HEK293T (cell line): ENCODE measurements around the gene ELL2.

Experiments used
- CTCF ChIA-PET: fragments of 350-600 bp; formaldehyde crosslinking; extraction: SDS; loops from one replicate; lab custom pipeline; 2021; ENCODE audit warnings: antibody characterized with exemption, inconsistent platforms; lab: Yijun Ruan, JAX
- POLR2A ChIA-PET: fragments of 350-600 bp; formaldehyde crosslinking; extraction: SDS; loops from one replicate; lab custom pipeline; 2020; ENCODE audit warnings: antibody characterized with exemption, inconsistent platforms; lab: Yijun Ruan, JAX
- DNase-seq: peaks from one replicate; pipeline ENCODE4 v3.0.0; 2012; ENCODE audit warnings: mixed read lengths; ENCODE audit errors: extremely low spot score
- ARNT ChIP-seq: fragments of 450-650 bp; IDR thresholded peaks from 2 replicates; pipeline ENCODE4 v1.6.1; 2017; ENCODE audit warnings: mild to moderate bottlenecking
- BHLHE40 ChIP-seq: fragments of 450-650 bp; IDR thresholded peaks from 2 replicates; pipeline ENCODE4 v1.6.1; 2016; ENCODE audit warnings: mild to moderate bottlenecking, moderate library complexity, borderline replicate concordance
- CTBP1 ChIP-seq: fragments of 450-650 bp; IDR thresholded peaks from 2 replicates; pipeline ENCODE4 v1.6.1; 2016; ENCODE audit warnings: borderline replicate concordance
- ELF4 ChIP-seq: fragments of 450-650 bp; IDR thresholded peaks from 2 replicates; pipeline ENCODE4 v1.6.1; 2017; ENCODE audit warnings: antibody characterized with exemption
- FOXA1 ChIP-seq: fragments of 450-650 bp; IDR thresholded peaks from 2 replicates; pipeline ENCODE4 v1.6.1; 2016; ENCODE audit warnings: mild to moderate bottlenecking
- FOXK2 ChIP-seq: fragments of 450-650 bp; IDR thresholded peaks from 2 replicates; pipeline ENCODE4 v1.6.1; 2016; ENCODE audit warnings: mild to moderate bottlenecking
- FOXM1 ChIP-seq: fragments of 450-650 bp; IDR thresholded peaks from 2 replicates; pipeline ENCODE4 v1.6.1; 2017; ENCODE audit warnings: mild to moderate bottlenecking, borderline replicate concordance
- HDGF ChIP-seq: fragments of 450-650 bp; IDR thresholded peaks from 2 replicates; pipeline ENCODE4 v1.6.1; 2017; ENCODE audit warnings: antibody characterized with exemption, borderline replicate concordance
- L3MBTL2 ChIP-seq: fragments of 450-650 bp; conservative IDR thresholded peaks from 2 replicates; pipeline ENCODE4 v1.6.1; 2016; ENCODE audit warnings: mild to moderate bottlenecking
- LEF1 ChIP-seq: fragments of 450-650 bp; IDR thresholded peaks from 2 replicates; pipeline ENCODE4 v1.6.1; 2017; ENCODE audit warnings: mild to moderate bottlenecking, borderline replicate concordance
- NFRKB ChIP-seq: fragments of 450-650 bp; IDR thresholded peaks from 2 replicates; pipeline ENCODE4 v1.6.1; 2016; ENCODE audit warnings: mild to moderate bottlenecking, moderate library complexity
- SP1 ChIP-seq: fragments of 450-650 bp; IDR thresholded peaks from 2 replicates; pipeline ENCODE4 v1.6.1; 2017
- SUZ12 ChIP-seq: fragments of 450-650 bp; IDR thresholded peaks from 2 replicates; pipeline ENCODE4 v1.6.1; 2016; ENCODE audit warnings: mild to moderate bottlenecking
- TARDBP ChIP-seq: fragments of 450-650 bp; IDR thresholded peaks from 2 replicates; pipeline ENCODE4 v1.6.1; 2016
- ZNF384 ChIP-seq: fragments of 450-650 bp; IDR thresholded peaks from 2 replicates; pipeline ENCODE4 v1.6.1; 2016
- TF ChIP-seq, protein P1 (sequence below): fragments of 450-650 bp; IDR thresholded peaks from 2 replicates; pipeline ENCODE4 v1.6.1; 2016

Gene ELL2

GRCh38 chr5:95859661-95860060 is 102.0 kb downstream of the ELL2 start:
- TF ChIP-seq BHLHE40 (no peak), SP1 (no peak), NFRKB (no peak)
- DNase-seq: no peak
- CTCF ChIA-PET: interaction anchor here (0.6 to 1.9 kb wide), 3 partner anchors 99 to 477 kb away, joined by 3 to 10 read pairs (median 3); no protein-coding TSS in a partner anchor

DNA sequence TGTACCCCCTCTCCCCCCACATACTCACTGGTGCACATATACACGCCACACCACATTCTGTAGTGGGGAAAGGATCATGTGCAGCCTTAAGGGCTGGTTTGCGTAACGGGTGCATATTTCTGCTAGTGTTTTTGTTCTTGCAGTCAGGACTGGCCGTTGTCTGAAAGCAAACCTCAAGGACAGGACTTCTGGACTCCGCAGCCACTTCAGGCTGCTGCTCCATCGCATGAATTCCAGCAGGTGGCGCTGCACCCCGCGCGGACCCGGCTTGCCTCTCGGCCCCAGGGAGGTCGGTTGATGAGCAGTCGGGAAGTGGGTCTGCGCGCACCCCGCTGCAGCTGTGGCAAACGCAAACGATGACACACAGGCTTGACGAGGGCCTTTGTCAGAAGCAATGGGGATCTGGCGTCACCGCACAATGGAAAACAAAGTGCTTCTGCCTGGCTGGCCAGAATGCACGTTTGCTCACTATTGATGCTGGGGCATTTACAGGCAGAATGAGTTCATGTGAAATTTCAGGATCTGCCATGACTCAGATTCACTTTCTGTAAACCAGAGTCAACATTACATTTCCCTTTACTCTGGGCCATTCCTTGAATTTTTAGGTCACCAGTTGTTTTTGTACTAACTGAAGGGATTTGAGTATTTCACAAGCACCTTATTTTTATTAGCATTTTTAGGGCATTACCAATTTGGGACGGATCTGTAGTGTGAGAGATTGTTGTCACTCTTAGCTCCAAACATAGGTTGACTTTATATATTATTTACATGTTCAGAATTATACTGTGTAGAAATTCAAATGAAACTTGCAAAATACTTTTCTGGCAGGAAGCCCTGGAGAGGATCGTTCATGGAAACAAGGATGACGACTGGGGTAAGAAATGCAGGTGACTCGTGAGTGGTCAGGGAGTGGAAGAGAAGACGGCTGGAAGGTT is 102.7 kb downstream of the ELL2 start:
- ChIA-PET CTCF (interaction anchor here (0.6 to 1.9 kb wide), 4 partner anchors 64 to 478 kb away, joined by 3 to 10 read pairs (median 3); no protein-coding TSS in a partner anchor), POLR2A (interaction anchor here (2.2 kb wide), 1 partner anchor 212 kb away, joined by 6 read pairs; the partner anchor contains the start of gene RFESD)
- no peak for TF ChIP-seq FOXK2
- TF ChIP-seq, protein P1, sequence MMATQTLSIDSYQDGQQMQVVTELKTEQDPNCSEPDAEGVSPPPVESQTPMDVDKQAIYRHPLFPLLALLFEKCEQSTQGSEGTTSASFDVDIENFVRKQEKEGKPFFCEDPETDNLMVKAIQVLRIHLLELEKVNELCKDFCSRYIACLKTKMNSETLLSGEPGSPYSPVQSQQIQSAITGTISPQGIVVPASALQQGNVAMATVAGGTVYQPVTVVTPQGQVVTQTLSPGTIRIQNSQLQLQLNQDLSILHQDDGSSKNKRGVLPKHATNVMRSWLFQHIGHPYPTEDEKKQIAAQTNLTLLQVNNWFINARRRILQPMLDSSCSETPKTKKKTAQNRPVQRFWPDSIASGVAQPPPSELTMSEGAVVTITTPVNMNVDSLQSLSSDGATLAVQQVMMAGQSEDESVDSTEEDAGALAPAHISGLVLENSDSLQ: 0 out of 2 replicates have a peak, but pooled peaks have one; percentile 17
- DNase-seq: peak; percentile 91

More at GRCh38 chr5:95859661-95860060, 102.0 kb downstream of the ELL2 start:
- POLR2A ChIA-PET: interaction anchor here (1.0 to 2.2 kb wide), 3 partner anchors 10 to 213 kb away, joined by 3 to 6 read pairs (median 3); partner anchors contain the start of gene RFESD

- ChIA-PET POLR2A (no interaction called here), CTCF (interaction anchor here (0.5 to 1.9 kb wide), 3 partner anchors 11 to 478 kb away, joined by 3 to 10 read pairs (median 3); no protein-coding TSS in a partner anchor)
- DNase-seq: no peak
- no peak for TF ChIP-seq ARNT
- TF ChIP-seq ELF4: no peak
- no peak for TF ChIP-seq NFRKB
Observed at GRCh38 chr5:95858023-95858461, 103.6 kb downstream of the ELL2 start.

DNA sequence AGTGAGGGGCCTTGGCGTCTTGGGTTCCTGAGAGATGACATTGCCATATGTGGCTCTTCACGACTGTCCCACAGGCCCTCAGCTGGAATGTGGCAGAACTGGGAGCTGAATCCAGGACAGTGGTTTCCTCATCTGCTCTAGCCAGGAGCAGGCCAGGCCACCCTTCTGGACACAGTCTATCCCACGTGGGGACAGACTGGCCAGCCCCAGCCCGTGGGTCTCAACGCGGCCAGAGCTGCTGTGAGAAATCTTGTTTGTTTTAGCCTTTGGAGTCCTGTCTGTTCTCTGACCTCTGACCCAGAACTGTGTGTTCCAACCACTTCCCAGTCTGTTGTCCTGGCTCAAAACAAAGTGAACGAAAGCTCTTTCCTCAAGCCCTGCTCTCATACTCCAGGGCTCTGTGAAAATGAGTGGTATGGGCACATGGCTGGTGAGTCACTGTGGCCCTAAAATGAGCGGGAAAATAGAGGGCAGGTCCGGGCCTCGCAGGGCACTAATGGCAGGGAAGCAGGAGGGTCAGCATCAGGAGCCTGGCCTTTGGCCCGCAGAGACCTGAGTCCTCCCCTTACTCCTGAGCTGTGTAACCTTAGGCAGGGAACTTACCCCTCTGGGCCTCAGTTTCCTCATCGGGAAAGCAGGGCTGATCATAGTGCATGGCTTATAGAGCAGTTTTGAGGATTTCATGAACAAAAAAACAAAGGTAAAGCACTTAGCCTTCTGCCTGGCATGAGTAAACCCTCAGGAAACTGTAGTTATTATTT is 104.3 kb downstream of the ELL2 start:
- POLR2A ChIA-PET: no interaction called here
- TF ChIP-seq FOXM1 (no peak), BHLHE40 (no peak), NFRKB (no peak), TARDBP (no peak), SUZ12 (no peak), ZNF384 (no peak), L3MBTL2 (peak; percentile 23; the same call in 1 of the 2 replicates), ELF4 (no peak)
- no peak for DNase-seq
- CTCF ChIA-PET: interaction anchor here (0.5 to 0.8 kb wide), 3 partner anchors 11 to 478 kb away, joined by 3 to 4 read pairs (median 3); no protein-coding TSS in a partner anchor

DNA sequence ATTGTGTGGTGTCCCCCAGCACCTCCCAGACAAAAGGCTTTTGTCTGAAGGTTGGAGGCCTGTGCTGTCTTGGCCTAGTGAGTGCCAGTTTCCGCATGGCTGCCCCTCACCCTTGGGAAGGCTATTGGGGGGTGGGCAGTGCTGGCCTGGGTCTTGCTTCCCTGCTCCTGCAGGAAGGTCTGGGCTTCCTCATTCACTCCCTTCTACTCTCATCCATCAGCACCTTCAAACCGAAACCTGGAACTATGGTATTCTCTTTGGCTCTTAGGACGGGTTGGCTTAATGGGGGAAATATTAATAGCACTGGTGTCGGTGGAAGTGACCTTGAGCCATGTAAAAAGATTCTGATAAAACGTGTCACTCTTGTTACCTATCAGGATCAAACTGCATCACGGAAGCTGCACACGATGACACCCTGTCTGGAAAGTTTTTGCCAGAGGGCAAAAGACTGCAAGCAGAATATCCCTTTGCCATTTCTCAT is 105.1 kb downstream of the ELL2 start:
- TF ChIP-seq, protein P1: no peak
- TF ChIP-seq BHLHE40 (no peak), LEF1 (no peak), FOXM1 (no peak), NFRKB (no peak), HDGF (no peak), FOXK2 (no peak), ARNT (no peak), SP1 (no peak), ZNF384 (no peak), FOXA1 (no peak), ELF4 (no peak), L3MBTL2 (no peak), TARDBP (no peak), SUZ12 (no peak), CTBP1 (no peak)
- ChIA-PET CTCF (no interaction called here), POLR2A (no interaction called here)
- no peak for DNase-seq

DNA sequence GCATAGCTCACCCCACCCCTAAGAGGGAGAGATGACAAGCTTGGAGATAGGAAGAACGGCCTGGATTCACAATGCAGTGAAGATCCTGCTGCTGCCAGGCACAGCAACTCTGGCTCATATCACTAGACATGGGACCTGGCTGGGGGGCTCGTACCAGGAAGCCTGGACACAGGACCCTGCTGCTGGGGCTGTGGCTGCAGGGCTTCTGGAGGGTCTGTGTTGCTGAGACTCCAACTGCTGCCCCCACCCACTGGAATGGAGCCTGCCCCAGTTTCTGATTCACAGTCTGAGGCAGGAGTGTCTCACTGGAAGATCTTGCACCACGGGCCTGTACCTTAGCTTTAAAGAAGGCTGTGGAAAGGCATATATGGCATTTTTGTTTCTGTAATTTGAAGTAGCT is 108.2 kb downstream of the ELL2 start:
- DNase-seq: no peak
- POLR2A ChIA-PET: interaction anchor here (1.9 kb wide), 1 partner anchor 19 kb away, joined by 8 read pairs; no protein-coding TSS in a partner anchor
- TF ChIP-seq LEF1: no peak
- TF ChIP-seq, protein P1: no peak
- no peak for TF ChIP-seq ZNF384
- TF ChIP-seq FOXA1: no peak
- TF ChIP-seq HDGF: no peak
- TF ChIP-seq NFRKB: no peak
- TF ChIP-seq BHLHE40: no peak
- no peak for TF ChIP-seq ELF4
- no peak for TF ChIP-seq L3MBTL2
- TF ChIP-seq ARNT: no peak
- no peak for TF ChIP-seq SUZ12
- TF ChIP-seq CTBP1: no peak
- TF ChIP-seq FOXM1: no peak
- TF ChIP-seq FOXK2: no peak
- no peak for TF ChIP-seq SP1
- TF ChIP-seq TARDBP: no peak
- CTCF ChIA-PET: interaction anchor here (0.7 to 1.9 kb wide), 2 partner anchors 11 to 483 kb away, joined by 5 to 7 read pairs; no protein-coding TSS in a partner anchor
